ENCODE data around the gene TESK2. TPM values are rescaled to one million over a fixed set of nuclear protein-coding genes. Genes with fewer than 3 reads are reported as not detected.

TESK2 gene
- total RNA-seq, 1 experiment from 2014 or later = 5.0 TPM

DNA sequence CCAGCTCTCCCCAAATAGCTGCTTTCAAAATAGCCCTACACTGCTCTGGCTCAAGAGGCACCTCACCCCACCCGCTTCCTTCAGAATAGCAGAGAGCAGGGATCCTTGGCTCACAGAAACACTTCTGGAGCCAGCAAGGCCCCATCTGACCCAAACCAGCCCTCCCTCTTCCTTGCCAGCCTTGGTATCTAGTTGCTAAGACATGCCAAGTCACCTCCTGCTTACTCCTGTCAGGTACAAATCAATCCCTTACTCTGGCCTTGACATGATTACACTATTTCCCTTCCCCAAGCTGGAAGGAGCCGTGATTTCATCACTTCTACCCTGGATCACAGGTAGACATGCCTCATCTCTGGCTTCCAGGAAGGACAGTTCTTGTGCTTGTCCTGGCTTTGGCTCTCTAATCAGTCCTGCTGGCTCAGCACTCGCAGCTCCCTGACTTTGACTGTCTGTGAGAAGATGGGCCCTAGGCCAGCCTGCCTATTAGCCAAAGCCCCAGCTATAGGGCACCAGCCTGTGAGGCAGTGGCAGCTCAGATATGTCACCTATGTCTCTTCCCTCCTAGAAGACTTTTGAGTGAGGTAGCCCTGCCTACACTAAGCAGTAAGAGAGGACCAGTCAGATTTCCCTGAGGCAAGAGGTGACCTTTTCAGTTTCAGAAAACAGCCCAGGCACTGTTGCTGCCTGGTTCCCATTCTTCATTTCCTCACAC is 141.8 kb downstream of the TESK2 start:
- peaks cover 0 to 10% of the 10 kb centered on the region in 2 experiments; a peak in 1 of 4 replicates for H3K36me3 ChIP-seq (ENCODE audit: control insufficient read depth in 1 of 2, insufficient read depth in 2 of 2, low read length in 2 of 2)
- CTCF ChIA-PET = interaction anchor here (2.3 kb wide), 1 partner anchor 144 kb away, joined by 6 read pairs; no protein-coding TSS in a partner anchor
- intact Hi-C loops (cut with micrococcal nuclease) = no loop called here
- no peaks in the 10 kb centered on the region for H4K20me1 ChIP-seq (ENCODE audit: insufficient read depth)
- no peaks in the 10 kb centered on the region for H3K27me3 ChIP-seq (ENCODE audit: insufficient read depth, low read length)
- H3K4me1 ChIP-seq (ENCODE audit: control insufficient read depth in 1 of 2, insufficient read depth in 2 of 2, low read length in 2 of 2) = peaks cover 16 to 34% of the 10 kb centered on the region in 2 experiments
- ATAC-seq (0 out of 2 replicates have a peak, but pooled peaks have one; percentile 5), DNase-seq (ENCODE audit: low read depth, low spot score) (no peak)
- TF ChIP-seq, protein P1, sequence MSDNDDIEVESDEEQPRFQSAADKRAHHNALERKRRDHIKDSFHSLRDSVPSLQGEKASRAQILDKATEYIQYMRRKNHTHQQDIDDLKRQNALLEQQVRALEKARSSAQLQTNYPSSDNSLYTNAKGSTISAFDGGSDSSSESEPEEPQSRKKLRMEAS (IDR thresholded peaks at IDR 0.05) = no peak
- TF ChIP-seq EGR1 (IDR thresholded peaks at IDR 0.05; ENCODE audit: low read depth) (no peak), EZH2 (IDR thresholded peaks at IDR 0.05) (no peak), CBX3 (IDR thresholded peaks at IDR 0.05; ENCODE audit: low read depth) (no peak), POLR2AphosphoS5 (IDR thresholded peaks at IDR 0.05; ENCODE audit: low read depth, low read length) (no peak), ZFX (IDR thresholded peaks at IDR 0.05) (no peak)
- H2AFZ ChIP-seq (ENCODE audit: low read depth, low read length, poor library complexity, severe bottlenecking) = no peak overlapping the region
- no peak overlapping the region for H3K27ac ChIP-seq (ENCODE audit: low read depth, low read length)
- peak overlapping the region; percentile 15; the same call in 1 of the 2 replicates for H3K9ac ChIP-seq (ENCODE audit: low read length)
- no peaks in the 10 kb centered on the region; the same call in 1 of the 2 replicates for H3K79me2 ChIP-seq (ENCODE audit: insufficient read depth, low read length)
- POLR2A ChIA-PET = interaction anchor here (1.0 to 2.1 kb wide), 4 partner anchors 8 to 530 kb away, joined by 4 to 12 read pairs (median 8); partner anchors contain the start of genes MUTYH and TOE1
- H3K9me2 ChIP-seq (ENCODE audit: insufficient read depth) = no peaks in the 10 kb centered on the region
- no peak overlapping the region for H3K4me3 ChIP-seq (replicated peaks in 1 of 2; ENCODE audit: low read depth in 1 of 2, low read length in 2 of 2)
- RAD21 ChIA-PET (ENCODE audit: low non-redundant PET in 1 of 2, low total read pairs in 2 of 2, uncharacterized antibody in 2 of 2, unreplicated experiment in 2 of 2) = no interaction called here
- H3K4me2 ChIP-seq (ENCODE audit: low read length) = peak overlapping the region; percentile 25
- BruUV-seq (replicated peaks) = no TSS peak
- H3K9me3 ChIP-seq (ENCODE audit: control insufficient read depth in 1 of 2, insufficient read depth in 1 of 2, low read depth in 1 of 2, low read length in 2 of 2) = no peaks in the 10 kb centered on the region

GRCh38 chr1:45348609-45348965 is 142.4 kb downstream of the TESK2 start:
- ATAC-seq (no peak), DNase-seq (ENCODE audit: low read depth, low spot score) (no peak)
- no TSS peak for BruUV-seq (replicated peaks)
- no peaks in the 10 kb centered on the region for H3K27me3 ChIP-seq (ENCODE audit: insufficient read depth, low read length)
- H3K4me2 ChIP-seq (ENCODE audit: low read length) = peak overlapping the region; percentile 62
- H3K9me3 ChIP-seq (ENCODE audit: control insufficient read depth in 1 of 2, insufficient read depth in 1 of 2, low read depth in 1 of 2, low read length in 2 of 2) = no peaks in the 10 kb centered on the region
- peaks cover 2 to 14% of the 10 kb centered on the region in 2 experiments; a peak in 2 of 4 replicates for H3K36me3 ChIP-seq (ENCODE audit: control insufficient read depth in 1 of 2, insufficient read depth in 2 of 2, low read length in 2 of 2)
- H3K9me2 ChIP-seq (ENCODE audit: insufficient read depth) = no peaks in the 10 kb centered on the region
- H3K79me2 ChIP-seq (ENCODE audit: insufficient read depth, low read length) = peaks cover under 1% of the 10 kb centered on the region; the same call in 1 of the 2 replicates
- H2AFZ ChIP-seq (ENCODE audit: low read depth, low read length, poor library complexity, severe bottlenecking) = no peak overlapping the region
- H3K4me3 ChIP-seq (replicated peaks in 1 of 2; ENCODE audit: low read depth in 1 of 2, low read length in 2 of 2) = no peak overlapping the region
- TF ChIP-seq SP1 (IDR thresholded peaks at IDR 0.05; ENCODE audit: low read depth) = no peak
- TF ChIP-seq POLR2A (IDR thresholded peaks at IDR 0.05; ENCODE audit: borderline replicate concordance, extremely low read depth, insufficient read depth, insufficient read length) = no peak
- TF ChIP-seq RAD21 (IDR thresholded peaks at IDR 0.05; ENCODE audit: low read depth) = no peak
- no peak for TF ChIP-seq EGR1 (IDR thresholded peaks at IDR 0.05; ENCODE audit: low read depth)
- no peak for TF ChIP-seq CBX3 (IDR thresholded peaks at IDR 0.05; ENCODE audit: low read depth)
- TF ChIP-seq FOSL1 (IDR thresholded peaks at IDR 0.05; ENCODE audit: low read depth) = no peak
- H3K9ac ChIP-seq (ENCODE audit: low read length) = no peak overlapping the region
- H3K27ac ChIP-seq (ENCODE audit: low read depth, low read length) = peak overlapping the region; percentile 26; the same call in 1 of the 2 replicates
- no peaks in the 10 kb centered on the region for H4K20me1 ChIP-seq (ENCODE audit: insufficient read depth)
- POLR2A ChIA-PET = interaction anchor here (1.0 to 2.1 kb wide), 3 partner anchors 8 to 529 kb away, joined by 4 to 9 read pairs (median 7); partner anchors contain the start of genes MUTYH and TOE1
- peaks cover 16 to 34% of the 10 kb centered on the region in 2 experiments for H3K4me1 ChIP-seq (ENCODE audit: control insufficient read depth in 1 of 2, insufficient read depth in 2 of 2, low read length in 2 of 2)
- intact Hi-C loops (cut with micrococcal nuclease) = no loop called here
- RAD21 ChIA-PET (ENCODE audit: low non-redundant PET in 1 of 2, low total read pairs in 2 of 2, uncharacterized antibody in 2 of 2, unreplicated experiment in 2 of 2) = no interaction called here
- CTCF ChIA-PET = interaction anchor here (1.0 to 2.3 kb wide), 2 partner anchors 11 to 144 kb away, joined by 4 to 6 read pairs; no protein-coding TSS in a partner anchor
